SK-N-MC (cell line): Measurements from ENCODE around the gene SLCO3A1.

Experiments
- DNase-seq: peaks from one replicate; pipeline ENCODE4 v3.0.0-alpha.2; 2011; ENCODE audit warnings: low read depth, low spot score
- H3K27ac ChIP-seq: fragments of 200-600 bp; sonication (generic); 2 replicates; pipeline ENCODE4 v1.5.1; 2016; ENCODE audit warnings: mixed run types
- H3K36me3 ChIP-seq: fragments of 200-600 bp; sonication (generic); 2 replicates; pipeline ENCODE4 v1.6.1; 2017; ENCODE audit warnings: antibody characterized with exemption, low read length, mixed read lengths; ENCODE audit not compliant: insufficient read depth
- H3K4me3 ChIP-seq: fragments of 200-600 bp; sonication (generic); 2 replicates; pipeline ENCODE4 v1.5.1; 2016
- H3K9ac ChIP-seq: fragments of 200-600 bp; sonication (generic); 2 replicates; pipeline ENCODE4 v1.8.0; 2017; ENCODE audit warnings: mixed run types, mixed read lengths; ENCODE audit not compliant: insufficient read length
- H3K9me3 ChIP-seq: fragments of 200-600 bp; sonication (generic); 2 replicates; pipeline ENCODE4 v1.6.1; 2017; ENCODE audit warnings: low read depth, mild to moderate bottlenecking, antibody characterized with exemption, low read length, moderate library complexity, mixed read lengths
- EZH2 ChIP-seq: fragments of 200-600 bp; sonication (generic); IDR thresholded peaks from one replicate; pipeline ENCODE4 v1.6.1; 2017; ENCODE audit warnings: antibody characterized with exemption
- FOXP2 ChIP-seq: optimal IDR thresholded peaks from 2 replicates; pipeline ENCODE3; 2011; ENCODE audit warnings: mild to moderate bottlenecking, moderate library complexity; ENCODE audit not compliant: insufficient read depth; ENCODE audit errors: extremely low read length, control extremely low read depth
- POLR2AphosphoS5 ChIP-seq: IDR thresholded peaks from 2 replicates; pipeline ENCODE4 v1.6.1; 2012; ENCODE audit warnings: mild to moderate bottlenecking, low read depth, low read length, borderline replicate concordance

Gene SLCO3A1

DNA sequence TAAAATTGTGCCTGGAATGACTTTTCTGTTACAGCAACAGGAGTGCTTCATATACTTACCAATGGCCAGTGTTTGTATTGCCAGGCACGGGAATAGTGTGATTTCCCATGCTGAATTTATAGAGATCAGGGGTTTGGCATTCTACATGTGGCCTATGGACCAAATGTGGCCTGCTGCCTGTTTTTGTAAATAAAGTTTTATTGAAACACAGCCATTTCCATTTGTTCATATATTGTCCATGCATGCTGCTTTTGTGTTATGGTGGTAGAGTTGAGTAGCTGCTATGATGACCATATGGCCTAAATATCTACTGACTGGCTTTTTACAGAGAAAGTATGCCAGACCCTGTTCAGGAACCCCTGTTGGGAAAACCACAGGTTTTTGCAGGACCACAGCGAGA is 55.6 kb downstream of the SLCO3A1 start:
- no peak overlapping the region for H3K9ac ChIP-seq
- no peak overlapping the region for H3K4me3 ChIP-seq
- no peak for DNase-seq

DNA sequence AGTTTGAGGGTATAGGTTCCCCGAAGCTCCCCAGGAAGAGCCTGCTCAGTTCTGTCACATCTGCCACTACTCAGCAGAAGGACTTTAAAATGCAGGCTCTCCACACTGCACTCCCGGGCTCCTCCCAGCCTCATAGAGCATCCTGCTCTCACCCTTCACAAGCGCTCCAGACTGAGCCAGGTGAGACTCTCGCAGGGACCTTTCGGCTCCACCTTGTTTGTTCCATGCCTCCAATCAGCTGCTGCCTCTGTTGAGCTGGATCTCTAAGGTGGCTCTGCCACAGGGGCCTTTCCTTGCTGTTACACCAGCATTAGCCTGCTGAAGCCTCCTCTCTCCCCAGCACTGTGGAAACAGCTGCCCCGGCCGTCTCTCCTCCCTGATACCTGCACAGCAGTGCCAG is 56.1 kb downstream of the SLCO3A1 start:
- no peak for DNase-seq
- TF ChIP-seq POLR2AphosphoS5 (no peak), FOXP2 (no peak), EZH2 (no peak)
- no peaks in the 10 kb centered on the region for H3K36me3 ChIP-seq
- no peak overlapping the region for H3K9ac ChIP-seq
- H3K9me3 ChIP-seq = no peaks in the 10 kb centered on the region
- no peak overlapping the region for H3K27ac ChIP-seq
- no peak overlapping the region for H3K4me3 ChIP-seq

More for the DNA sequence above, 55.6 kb downstream of the SLCO3A1 start:
- TF ChIP-seq POLR2AphosphoS5 (no peak), FOXP2 (no peak), EZH2 (no peak)
- Histone ChIP-seq H3K36me3 (no peaks in the 10 kb centered on the region), H3K27ac (no peak overlapping the region), H3K9me3 (no peaks in the 10 kb centered on the region)

DNA sequence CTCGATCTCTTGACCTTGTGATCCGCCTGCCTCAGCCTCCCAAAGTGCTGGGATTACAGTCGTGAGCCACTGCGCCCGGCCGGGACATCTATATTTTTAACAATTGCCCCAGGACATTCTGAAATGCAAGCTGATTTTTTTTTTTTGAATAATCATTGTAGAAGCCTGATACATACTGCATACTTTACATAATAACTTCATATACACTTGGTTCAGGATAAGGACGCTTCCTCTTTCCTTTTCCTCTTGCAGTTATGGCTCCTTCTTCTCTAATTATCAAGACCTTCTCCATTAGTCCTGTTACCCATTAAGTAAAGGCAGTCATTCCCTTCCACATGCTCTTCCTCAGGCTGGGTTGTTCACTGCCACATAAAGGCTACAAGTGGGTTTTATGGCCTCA is 58.3 kb downstream of the SLCO3A1 start:
- no peak overlapping the region for H3K27ac ChIP-seq
- H3K4me3 ChIP-seq = no peak overlapping the region
- H3K9ac ChIP-seq = no peak overlapping the region
- TF ChIP-seq POLR2AphosphoS5 (no peak), EZH2 (no peak), FOXP2 (no peak)
- H3K9me3 ChIP-seq = no peaks in the 10 kb centered on the region
- DNase-seq = no peak
- no peaks in the 10 kb centered on the region for H3K36me3 ChIP-seq

DNA sequence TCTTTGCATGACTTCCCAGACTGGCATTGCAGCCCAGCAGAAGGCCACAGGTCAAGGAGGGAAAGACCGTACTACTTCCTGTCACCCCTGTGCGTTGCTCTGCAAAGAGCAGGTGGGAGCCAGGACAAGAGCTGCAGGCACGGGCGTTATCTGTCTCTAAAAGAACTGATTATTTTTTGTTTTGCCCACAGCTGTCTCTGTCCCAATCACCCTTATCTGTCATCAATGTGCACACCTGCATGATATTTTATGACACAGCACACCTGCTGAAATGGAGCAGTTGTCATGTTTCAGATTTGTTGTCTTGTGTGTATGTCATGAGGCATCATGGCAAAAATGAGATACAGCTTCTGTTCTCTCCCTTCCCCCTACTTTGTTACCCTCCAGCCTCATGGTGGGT is 58.8 kb downstream of the SLCO3A1 start:
- H3K9ac ChIP-seq = no peak overlapping the region
- no peak for DNase-seq
- H3K27ac ChIP-seq = no peak overlapping the region
- TF ChIP-seq POLR2AphosphoS5 = no peak
- TF ChIP-seq FOXP2 = no peak
- no peak for TF ChIP-seq EZH2
- no peaks in the 10 kb centered on the region for H3K36me3 ChIP-seq
- H3K4me3 ChIP-seq = no peak overlapping the region
- H3K9me3 ChIP-seq = no peaks in the 10 kb centered on the region

DNA sequence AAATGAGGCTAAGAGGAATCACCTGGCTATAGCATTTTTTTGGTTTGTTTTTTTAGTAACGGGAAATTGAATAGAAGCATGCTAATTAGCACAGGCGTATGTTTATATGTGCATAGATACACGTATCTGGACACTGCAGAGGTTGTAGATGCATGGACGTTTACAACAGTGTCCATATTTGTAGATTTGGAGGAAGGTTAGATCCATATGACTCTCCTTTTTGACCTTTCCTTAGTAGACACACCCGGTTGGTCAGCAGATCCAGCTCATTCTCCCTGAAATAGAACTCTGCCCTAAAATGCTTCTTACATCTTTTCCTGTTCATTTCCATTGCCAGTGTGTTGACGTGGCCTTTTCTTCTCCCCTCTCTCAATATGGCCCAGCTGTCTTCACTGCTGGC is 60.1 kb downstream of the SLCO3A1 start:
- Histone ChIP-seq H3K9me3 (no peaks in the 10 kb centered on the region), H3K9ac (no peak overlapping the region), H3K36me3 (no peaks in the 10 kb centered on the region), H3K4me3 (no peak overlapping the region), H3K27ac (no peak overlapping the region)
- no peak for DNase-seq
- TF ChIP-seq FOXP2 (no peak), POLR2AphosphoS5 (no peak), EZH2 (no peak)

DNA sequence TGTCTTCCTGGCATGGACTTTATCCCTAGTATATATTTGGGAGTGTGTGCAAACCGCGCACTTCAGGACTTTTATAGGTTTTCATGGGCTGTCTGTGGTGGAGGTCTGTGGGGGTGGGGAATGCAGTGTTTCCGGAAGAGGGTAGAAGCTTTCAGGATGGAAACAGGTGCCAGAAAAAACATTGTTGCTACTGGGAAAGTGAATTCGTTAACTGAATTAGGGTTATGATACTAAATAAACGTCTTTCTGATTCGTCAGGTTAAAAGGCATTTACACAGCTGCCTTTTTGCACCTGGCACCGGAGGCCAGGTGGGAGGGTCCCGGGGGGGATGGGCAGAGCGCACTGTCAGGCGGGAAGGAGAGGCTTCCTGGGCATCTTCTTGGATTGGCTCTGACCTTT is 62.1 kb downstream of the SLCO3A1 start:
- TF ChIP-seq POLR2AphosphoS5 = no peak
- TF ChIP-seq EZH2 = no peak
- no peak for TF ChIP-seq FOXP2
- no peak for DNase-seq
- Histone ChIP-seq H3K9ac (no peak overlapping the region), H3K27ac (no peak overlapping the region), H3K9me3 (no peaks in the 10 kb centered on the region), H3K36me3 (no peaks in the 10 kb centered on the region), H3K4me3 (no peak overlapping the region)

DNA sequence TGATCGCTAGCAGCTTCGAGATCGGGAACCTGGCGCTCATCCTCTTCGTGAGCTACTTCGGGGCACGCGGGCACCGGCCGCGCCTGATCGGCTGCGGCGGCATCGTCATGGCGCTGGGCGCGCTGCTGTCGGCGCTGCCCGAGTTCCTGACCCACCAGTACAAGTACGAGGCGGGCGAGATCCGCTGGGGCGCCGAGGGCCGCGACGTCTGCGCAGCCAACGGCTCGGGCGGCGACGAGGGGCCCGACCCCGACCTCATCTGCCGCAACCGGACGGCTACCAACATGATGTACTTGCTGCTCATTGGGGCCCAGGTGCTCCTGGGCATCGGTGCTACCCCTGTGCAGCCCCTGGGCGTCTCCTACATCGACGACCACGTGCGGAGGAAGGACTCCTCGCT is 62.5 kb downstream of the SLCO3A1 start:
- no peak overlapping the region for H3K4me3 ChIP-seq
- TF ChIP-seq EZH2 = no peak
- no peak for TF ChIP-seq POLR2AphosphoS5
- no peak for TF ChIP-seq FOXP2
- H3K36me3 ChIP-seq = no peaks in the 10 kb centered on the region
- no peaks in the 10 kb centered on the region for H3K9me3 ChIP-seq
- H3K27ac ChIP-seq = no peak overlapping the region
- no peak for DNase-seq
- H3K9ac ChIP-seq = no peak overlapping the region

DNA sequence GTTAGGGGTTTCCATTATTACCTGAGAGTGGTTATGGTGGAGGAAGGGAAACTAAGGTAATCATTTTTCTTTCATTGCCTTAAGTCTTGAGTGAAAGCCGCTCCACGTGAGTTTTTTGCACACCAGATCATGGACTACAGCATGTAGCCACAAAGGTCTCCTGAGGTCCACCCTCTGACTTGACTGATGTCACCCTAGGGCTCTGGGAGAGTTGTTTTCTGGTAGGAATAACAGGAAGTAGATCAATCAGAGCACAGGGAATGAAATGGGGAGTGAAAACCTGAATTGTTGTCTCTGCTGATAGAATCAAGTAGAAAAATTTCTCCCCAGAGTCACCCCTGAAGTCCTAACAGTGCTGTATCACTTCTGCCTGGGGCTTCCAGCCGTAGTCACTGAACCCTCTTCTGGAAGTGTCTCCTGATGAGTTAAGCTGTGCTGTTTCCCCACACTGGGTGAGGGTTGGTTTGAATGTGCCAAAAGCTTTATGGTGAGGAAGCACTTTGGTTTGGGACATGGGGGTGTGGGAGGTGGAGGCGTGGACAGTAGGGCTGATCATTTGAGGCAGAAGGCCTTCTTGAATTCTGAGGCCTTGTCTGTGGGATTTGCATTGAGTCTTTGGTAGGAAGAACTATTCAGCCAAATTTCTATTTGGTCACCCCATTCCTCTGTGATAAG is 64.3 kb downstream of the SLCO3A1 start:
- no peak for DNase-seq
- Histone ChIP-seq H3K27ac (no peak overlapping the region), H3K9me3 (no peaks in the 10 kb centered on the region), H3K9ac (no peak overlapping the region), H3K4me3 (no peak overlapping the region), H3K36me3 (no peaks in the 10 kb centered on the region)
- TF ChIP-seq EZH2 = no peak
- no peak for TF ChIP-seq POLR2AphosphoS5
- TF ChIP-seq FOXP2 = no peak

DNA sequence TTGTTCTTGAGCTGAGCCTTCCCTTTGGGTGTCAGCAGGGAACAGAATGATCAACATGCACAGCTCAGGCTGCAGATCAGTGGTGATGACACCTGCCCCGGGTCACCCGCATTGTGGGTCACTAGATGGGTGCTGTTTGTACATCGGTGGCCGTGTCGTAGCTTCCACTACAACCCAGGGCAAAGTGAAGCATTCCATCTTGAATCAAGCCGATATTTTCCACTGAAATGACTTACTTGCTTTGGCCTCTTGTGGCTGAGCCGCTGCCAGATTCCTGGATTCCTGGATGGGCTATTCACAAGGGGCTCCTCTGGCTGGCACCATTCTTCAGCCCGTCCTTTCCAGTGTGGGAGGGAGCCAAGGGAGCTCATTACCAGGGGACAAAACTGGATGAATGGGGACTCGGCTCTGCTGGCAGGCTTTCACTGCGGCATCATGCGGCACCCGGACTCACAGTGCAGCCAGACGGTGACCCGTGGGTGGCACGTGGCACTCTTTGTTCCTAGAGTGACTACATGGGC is 65.6 kb downstream of the SLCO3A1 start:
- Histone ChIP-seq H3K27ac (no peak overlapping the region), H3K36me3 (no peaks in the 10 kb centered on the region), H3K9me3 (no peaks in the 10 kb centered on the region), H3K9ac (no peak overlapping the region), H3K4me3 (no peak overlapping the region)
- DNase-seq = no peak
- TF ChIP-seq FOXP2 (no peak), EZH2 (no peak), POLR2AphosphoS5 (no peak)
